Neural progenitor cell (in vitro differentiated cells): ENCODE results near the gene MYL2.

Experiments
- CTCF ChIP-seq: fragments of 200-600 bp; sonication (generic); IDR thresholded peaks from 2 replicates; pipeline ENCODE4 v1.5.1; 2017; ENCODE audit warnings: antibody characterized with exemption, mild to moderate bottlenecking
- EZH2 ChIP-seq: fragments of 200-600 bp; sonication (generic); IDR thresholded peaks from 2 replicates; pipeline ENCODE4 v1.6.1; 2017; ENCODE audit warnings: antibody characterized with exemption, mild to moderate bottlenecking, moderate library complexity

- TF ChIP-seq EZH2, result no peak
- no peak for TF ChIP-seq CTCF
Measured at GRCh38 chr12:110948041-110948440, 27.7 kb upstream of the MYL2 start.
